ENCODE measurements around the gene ADGRA3.

- TF ChIP-seq, protein P1, sequence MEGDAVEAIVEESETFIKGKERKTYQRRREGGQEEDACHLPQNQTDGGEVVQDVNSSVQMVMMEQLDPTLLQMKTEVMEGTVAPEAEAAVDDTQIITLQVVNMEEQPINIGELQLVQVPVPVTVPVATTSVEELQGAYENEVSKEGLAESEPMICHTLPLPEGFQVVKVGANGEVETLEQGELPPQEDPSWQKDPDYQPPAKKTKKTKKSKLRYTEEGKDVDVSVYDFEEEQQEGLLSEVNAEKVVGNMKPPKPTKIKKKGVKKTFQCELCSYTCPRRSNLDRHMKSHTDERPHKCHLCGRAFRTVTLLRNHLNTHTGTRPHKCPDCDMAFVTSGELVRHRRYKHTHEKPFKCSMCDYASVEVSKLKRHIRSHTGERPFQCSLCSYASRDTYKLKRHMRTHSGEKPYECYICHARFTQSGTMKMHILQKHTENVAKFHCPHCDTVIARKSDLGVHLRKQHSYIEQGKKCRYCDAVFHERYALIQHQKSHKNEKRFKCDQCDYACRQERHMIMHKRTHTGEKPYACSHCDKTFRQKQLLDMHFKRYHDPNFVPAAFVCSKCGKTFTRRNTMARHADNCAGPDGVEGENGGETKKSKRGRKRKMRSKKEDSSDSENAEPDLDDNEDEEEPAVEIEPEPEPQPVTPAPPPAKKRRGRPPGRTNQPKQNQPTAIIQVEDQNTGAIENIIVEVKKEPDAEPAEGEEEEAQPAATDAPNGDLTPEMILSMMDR (conservative IDR thresholded peaks at IDR 0.05; ENCODE audit: low read depth, low read length) = no peak
- TF ChIP-seq EZH2 (IDR thresholded peaks at IDR 0.05; ENCODE audit: low read length, unreplicated experiment) (no peak), EZH2phosphoT487 (IDR thresholded peaks at IDR 0.05; ENCODE audit: borderline replicate concordance, low read length) (no peak)
Measured at GRCh38 chr4:22348410-22348809, 167.5 kb downstream of the ADGRA3 start.
